HT-29 (cell line): ENCODE measurements around the gene CDH4. TPM values are rescaled to one million over a fixed set of nuclear protein-coding genes. Genes with fewer than 3 reads are reported as not detected.

Source experiments
- DNase-seq: peaks from one replicate; pipeline ENCODE4 v3.0.0-alpha.2; 2015; ENCODE audit warnings: low spot score
- total RNA-seq: library from RNA; depleted of rRNA; stranded (reverse); fragments of >200 nt; shearing (Covaris generic); gene quantifications from 2 replicates; pipeline ENCODE4 v1.2.3, GENCODE V29; 2014

Gene CDH4
- total RNA-seq, 1 experiment from 2014 or later: not detected

DNA sequence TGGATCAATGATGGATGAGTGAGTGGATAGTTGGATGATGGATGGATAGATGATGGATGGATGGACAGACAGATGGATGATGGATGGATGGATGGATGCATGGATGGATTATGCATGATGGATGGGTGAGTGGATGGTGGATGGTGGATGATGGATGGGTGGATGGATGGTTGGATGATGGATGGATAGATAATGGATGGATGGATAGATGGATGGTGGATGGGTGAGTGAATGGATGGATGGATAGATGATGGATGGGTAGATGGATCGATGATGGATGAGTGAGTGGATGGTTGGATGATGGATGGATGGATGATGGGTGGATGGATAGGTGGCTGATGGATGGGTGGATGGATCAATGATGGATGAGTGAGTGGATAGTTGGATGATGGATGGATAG, 637.6 kb downstream of the CDH4 start:
- DNase-seq: no peak

DNA sequence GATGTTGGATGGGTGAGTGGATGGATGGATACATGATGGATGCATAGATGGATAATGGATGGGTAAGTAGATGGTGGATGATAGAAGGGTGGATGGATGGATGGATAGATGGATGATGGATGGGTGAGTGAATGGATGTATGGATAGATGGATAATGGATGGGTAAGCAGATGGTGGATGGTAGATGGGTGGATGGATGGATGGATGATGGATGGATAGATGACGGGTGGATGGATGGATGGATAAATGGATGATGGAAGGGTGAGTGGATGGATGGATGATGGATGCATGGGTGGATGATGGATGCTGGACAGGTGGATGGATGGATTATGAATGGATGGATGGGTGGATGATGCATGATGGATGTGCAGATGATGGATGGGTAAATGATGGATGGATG, 638.1 kb downstream of the CDH4 start:
- DNase-seq: no peak

- no peak for DNase-seq
Observed at GRCh38 chr20:61891476-61891875, 639.4 kb downstream of the CDH4 start.

- DNase-seq: no peak
Observed at GRCh38 chr20:61891916-61892649, 640.0 kb downstream of the CDH4 start.

- no peak for DNase-seq
Observed at GRCh38 chr20:61895016-61895415, 643.0 kb downstream of the CDH4 start.

DNA sequence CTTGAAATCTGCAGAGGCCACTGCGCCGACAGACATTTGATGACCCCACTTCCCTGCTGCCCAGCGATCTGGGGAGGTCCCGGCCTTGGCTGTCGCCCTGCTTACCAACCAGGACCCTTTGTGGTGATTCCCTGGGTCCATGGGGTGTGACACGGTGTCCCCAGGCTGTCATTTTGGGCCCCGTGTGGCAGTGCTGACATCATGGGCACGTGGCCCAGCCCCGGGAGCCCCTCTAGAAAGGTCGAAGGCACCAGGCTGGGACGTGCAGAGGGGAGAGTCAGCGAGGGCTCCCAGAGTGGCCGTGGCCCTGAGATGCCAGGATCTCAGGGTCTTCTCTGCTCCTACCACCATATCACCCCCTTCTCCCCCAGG, 643.6 kb downstream of the CDH4 start:
- no peak for DNase-seq

DNA sequence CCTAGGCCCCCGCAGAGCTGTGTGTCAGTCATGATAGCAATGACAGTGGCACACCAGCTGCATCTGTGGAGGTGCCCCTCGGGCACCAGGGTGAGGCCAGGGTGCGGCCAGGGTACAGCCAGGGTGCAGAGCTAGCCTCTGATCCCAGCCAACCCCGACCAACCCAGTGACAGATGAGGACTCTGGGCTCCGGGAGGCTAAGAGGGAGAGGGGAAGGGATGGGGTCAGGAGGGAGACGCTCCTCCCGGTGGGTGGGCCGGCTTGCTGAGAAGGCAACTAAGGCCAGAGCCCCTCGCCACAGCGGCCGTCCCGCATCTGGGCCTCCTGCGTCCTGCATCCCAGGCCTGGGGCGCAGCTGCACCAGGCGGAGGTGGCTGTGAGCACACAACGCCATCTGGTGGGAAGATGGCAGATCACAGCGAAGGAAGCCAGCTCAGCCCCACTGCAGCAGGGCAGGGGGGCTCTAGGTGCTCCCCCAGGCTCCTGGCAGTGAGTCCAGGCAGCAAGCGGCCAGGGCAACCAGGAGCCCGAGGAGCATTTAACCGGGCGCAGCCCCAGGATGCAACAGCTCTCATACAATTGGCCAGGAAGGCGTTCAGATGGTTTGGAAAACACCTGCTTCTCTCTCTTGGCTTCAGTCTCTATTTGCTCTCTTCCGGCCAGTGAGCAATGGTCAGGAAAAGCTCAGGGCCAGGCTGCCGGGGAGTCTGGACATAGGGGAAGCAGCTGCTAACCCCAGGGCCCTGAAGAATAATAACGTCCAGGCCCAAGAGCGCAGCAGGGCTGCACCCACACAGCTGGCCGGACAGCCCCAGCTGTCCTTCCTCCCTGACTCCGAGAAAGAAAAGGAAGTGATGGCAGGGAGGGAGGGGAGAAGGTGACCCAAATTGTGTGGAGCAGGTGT, 644.2 kb downstream of the CDH4 start:
- DNase-seq: peak; percentile 67

- DNase-seq: no peak
Observed at GRCh38 chr20:61897401-61898295, 645.6 kb downstream of the CDH4 start.

GRCh38 chr20:61898405-61898804, 646.3 kb downstream of the CDH4 start:
- no peak for DNase-seq

GRCh38 chr20:61900011-61900944, 648.2 kb downstream of the CDH4 start:
- DNase-seq: no peak

GRCh38 chr20:61900945-61901293, 648.9 kb downstream of the CDH4 start:
- no peak for DNase-seq

GRCh38 chr20:61901392-61902220, 649.5 kb downstream of the CDH4 start:
- DNase-seq: peak; percentile 36

DNA sequence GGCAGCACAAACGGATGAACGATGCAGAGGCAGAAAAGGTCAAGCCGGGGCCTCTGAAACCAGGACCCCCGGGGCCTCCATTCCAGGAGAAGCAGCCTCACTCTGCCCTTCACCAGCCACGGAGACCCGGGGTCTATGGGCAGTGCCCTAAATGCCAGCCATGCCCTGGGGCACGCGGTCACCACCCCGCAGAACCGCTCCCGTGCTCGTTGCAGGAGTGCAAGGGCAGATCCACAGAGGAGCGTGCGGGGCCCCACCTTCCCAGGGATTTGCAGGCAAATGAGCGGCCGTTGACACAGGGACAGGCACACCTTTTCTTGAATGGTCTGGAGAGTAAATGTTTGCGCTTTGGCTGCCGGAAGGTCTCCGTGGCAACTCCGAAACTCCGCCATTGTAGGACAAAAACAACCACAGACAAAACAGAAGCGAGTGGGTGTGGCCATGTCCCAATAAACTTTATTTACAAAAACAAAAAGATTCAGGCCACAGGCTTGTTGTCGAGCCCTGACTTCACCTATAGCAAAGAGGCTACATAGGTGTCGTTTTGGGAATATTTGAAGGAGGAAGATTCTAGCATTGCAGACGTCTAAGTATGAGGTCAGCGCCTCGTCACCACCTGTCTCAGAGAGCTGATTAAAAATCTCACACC, 650.3 kb downstream of the CDH4 start:
- DNase-seq: peak; percentile 27

GRCh38 chr20:61903575-61904340, 651.7 kb downstream of the CDH4 start:
- no peak for DNase-seq

DNA sequence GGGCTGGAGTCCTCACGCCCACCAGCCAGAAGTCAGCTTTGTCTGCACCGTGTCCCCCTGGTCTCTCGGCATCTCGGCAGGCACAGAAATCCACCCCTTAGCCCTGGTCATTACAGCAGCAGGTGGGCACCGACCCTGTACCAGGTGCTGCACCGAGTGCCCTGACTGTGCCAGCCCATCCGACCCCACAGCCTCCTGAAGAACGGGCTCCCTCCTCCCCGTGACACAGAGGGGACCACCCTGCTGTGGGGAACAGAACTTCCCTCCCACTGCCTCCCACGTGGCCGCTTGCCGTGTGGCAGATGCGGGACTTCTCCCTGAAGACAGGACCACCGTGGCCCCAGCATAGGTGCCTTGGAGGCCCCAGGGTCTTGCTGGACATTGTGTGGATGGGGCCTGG, 652.4 kb downstream of the CDH4 start:
- no peak for DNase-seq

DNA sequence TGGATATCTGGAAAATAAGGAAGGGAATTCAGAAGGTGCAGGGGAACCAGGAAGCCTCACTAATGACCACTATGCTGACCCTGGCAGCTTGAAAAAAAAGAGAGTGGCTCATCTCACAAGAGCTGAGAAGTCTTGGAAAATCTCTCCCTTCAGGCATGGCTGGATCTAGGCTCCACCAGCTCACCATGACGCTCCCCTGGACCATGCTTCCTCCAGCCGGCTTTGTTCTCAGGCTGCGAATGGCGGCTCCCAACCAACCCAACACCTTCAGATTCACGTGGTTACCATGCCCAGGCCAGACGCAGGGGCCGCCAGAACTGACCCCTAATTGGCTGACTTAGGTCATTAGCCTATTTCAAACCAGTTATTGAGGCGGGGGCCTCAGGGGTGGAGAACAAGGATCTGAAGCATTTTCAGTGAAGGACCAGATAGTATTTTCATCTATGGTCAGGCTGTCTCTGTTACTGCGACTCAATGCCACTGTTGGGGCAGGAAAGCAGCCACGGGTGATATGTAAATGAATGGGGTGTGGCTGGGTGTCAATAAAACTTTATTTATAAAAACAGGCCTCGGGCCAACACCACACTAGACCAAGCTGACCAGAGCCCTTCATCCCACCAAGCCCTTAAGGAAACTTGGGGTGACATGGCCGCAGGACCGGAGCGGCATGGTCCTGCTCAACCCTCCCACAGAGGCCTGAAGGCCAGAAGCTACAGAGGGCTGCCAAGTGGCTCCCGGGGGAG, 653.9 kb downstream of the CDH4 start:
- no peak for DNase-seq

DNA sequence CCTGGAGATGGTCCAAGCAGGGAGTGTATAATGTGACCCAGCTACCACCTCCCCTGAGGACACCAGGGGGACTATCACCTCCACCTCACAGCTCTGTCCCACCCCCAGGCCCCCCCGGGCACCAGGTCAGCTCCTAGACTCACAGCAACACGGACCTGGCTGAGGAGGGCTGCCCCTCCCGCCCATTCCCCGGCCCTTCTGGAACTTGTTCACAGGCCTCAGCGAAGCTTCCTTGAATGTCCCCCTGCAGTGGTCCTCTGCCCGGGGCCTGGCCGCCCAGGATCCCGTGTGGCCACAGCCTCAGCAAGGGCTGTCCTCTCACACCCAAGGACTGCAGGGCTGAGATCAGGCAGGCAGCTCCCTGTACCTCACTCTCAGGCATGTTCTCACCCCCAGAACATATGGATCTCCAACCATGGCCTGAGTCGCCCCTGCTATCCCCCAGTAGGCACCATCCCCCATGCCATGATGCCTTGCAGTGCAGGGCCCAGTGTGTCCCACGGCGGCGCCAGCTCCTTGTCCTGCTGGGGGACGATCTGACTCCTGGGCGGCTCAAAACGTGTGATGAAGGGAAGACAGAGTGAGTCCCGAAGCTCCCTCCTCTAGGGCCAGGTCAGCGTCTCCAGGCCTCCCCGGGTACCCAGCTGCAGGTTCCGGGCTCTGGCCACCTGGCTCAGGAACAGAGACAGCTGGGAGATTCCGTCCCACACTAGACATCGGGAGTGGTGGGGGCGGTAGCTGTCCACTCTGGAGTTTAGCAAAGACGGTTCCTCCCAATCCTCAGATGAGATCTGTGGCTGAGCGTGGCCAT, 655.2 kb downstream of the CDH4 start:
- DNase-seq: no peak
